Prostate gland (tissue), 2 donors: ENCODE data around the gene INTS14. TPM values are rescaled to one million over a fixed set of nuclear protein-coding genes. Genes with fewer than 3 reads are reported as not detected.

ENCODE experiments used
- DNase-seq: peaks from one replicate; pipeline ENCODE4 v3.0.0-alpha.2; 2019; ENCODE audit warnings: low spot score
- H3K27ac ChIP-seq, 2 donors: fragments of 200-600 bp; sonication (generic); 2 replicates each; pipeline ENCODE4 v1.5.1; 2017 to 2019
- H3K27me3 ChIP-seq: fragments of 200-600 bp; sonication (generic); replicated peaks from 2 replicates; pipeline ENCODE4 v1.5.1; 2019; ENCODE audit not compliant: insufficient read depth
- H3K36me3 ChIP-seq, 2 donors: fragments of 200-600 bp; sonication (generic); 1 replicate in 1 of 2; 2 replicates in 1 of 2; pipeline versions ENCODE4 v1.5.1 to v1.8.1; 2017 to 2019
- H3K4me1 ChIP-seq: fragments of 200-600 bp; sonication (generic); replicated peaks from 2 replicates; pipeline ENCODE4 v1.5.1; 2019
- H3K4me3 ChIP-seq, 2 donors: fragments of 200-600 bp; sonication (generic); 2 replicates each; pipeline ENCODE4 v1.5.1; 2017 to 2019
- H3K9me3 ChIP-seq: fragments of 200-600 bp; sonication (generic); 2 replicates; pipeline ENCODE4 v1.5.1; 2017
- POLR2A ChIP-seq: fragments of 450-650 bp; IDR thresholded peaks from one replicate; pipeline ENCODE4 v1.6.1; 2016; ENCODE audit warnings: antibody characterized with exemption, mild to moderate bottlenecking
- POLR2AphosphoS5 ChIP-seq: sonication (generic); formaldehyde crosslinking; IDR thresholded peaks from one replicate; pipeline ENCODE4 v1.6.1; 2017; ENCODE audit warnings: antibody characterized with exemption
- WGBS: methylation state at CpG from one replicate; pipeline ENCODE4 v1.1.5; 2018; 5-methylcytosine and 5-hydroxymethylcytosine counted together
- intact Hi-C: fragments of 100-400 bp; cut with DNase I; formaldehyde crosslinking; loops from one replicate; pipeline ENCODE4 v1.14.2; 2022
- total RNA-seq, 2 donors: library from RNA; depleted of rRNA; stranded (reverse); fragments of >200 nt; gene quantifications; one replicate each; pipeline ENCODE4 v1.1.0, GENCODE V29; 2016
- TF ChIP-seq, protein P1 (sequence below), 4 experiments: fragments of 200-600 bp in 2 of 4; fragments of 450-650 bp in 2 of 4; sonication (generic) in 2 of 4; IDR thresholded peaks; 1 replicate in 3 of 4; 2 replicates in 1 of 4; pipeline ENCODE4 v1.5.1; 2016 to 2019; ENCODE audit warnings: antibody characterized with exemption in 4 of 4, mild to moderate bottlenecking in 2 of 4, moderate library complexity in 2 of 4

INTS14 gene
- total RNA-seq, 2 donors from 2014 or later = 39.4 to 55.2 TPM

DNA sequence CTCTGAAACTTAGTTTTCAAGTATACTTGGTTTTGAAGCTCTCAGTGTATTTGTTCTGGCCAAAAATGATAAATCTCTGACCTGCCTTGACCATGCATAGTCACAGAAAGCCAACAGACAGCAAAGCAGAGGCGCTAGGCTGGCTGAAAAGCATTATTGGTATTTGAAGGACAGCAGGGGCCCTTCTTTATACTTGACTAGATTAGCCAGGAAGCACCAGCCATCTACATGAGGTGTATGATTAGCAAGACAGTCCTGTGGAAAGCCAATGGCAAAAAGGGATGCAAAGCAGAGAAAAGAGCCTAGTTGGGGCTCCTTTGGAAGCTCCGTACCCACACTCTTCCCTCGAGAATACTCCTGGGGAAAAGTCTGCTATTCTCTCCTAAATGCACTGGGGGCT is 18.6 kb upstream of the INTS14 start:
- Histone ChIP-seq H3K27ac (no peak overlapping the region), H3K4me1 (no peaks in the 10 kb centered on the region), H3K27me3 (no peaks in the 10 kb centered on the region), H3K4me3 (no peak overlapping the region), H3K9me3 (no peaks in the 10 kb centered on the region), H3K36me3 (no peaks in the 10 kb centered on the region)
- WGBS = 83% methylated on average over 3 of the region's 3 CpGs
- no peak for DNase-seq
- intact Hi-C loops = no loop called here
- no peak for TF ChIP-seq POLR2A
- TF ChIP-seq, protein P1, sequence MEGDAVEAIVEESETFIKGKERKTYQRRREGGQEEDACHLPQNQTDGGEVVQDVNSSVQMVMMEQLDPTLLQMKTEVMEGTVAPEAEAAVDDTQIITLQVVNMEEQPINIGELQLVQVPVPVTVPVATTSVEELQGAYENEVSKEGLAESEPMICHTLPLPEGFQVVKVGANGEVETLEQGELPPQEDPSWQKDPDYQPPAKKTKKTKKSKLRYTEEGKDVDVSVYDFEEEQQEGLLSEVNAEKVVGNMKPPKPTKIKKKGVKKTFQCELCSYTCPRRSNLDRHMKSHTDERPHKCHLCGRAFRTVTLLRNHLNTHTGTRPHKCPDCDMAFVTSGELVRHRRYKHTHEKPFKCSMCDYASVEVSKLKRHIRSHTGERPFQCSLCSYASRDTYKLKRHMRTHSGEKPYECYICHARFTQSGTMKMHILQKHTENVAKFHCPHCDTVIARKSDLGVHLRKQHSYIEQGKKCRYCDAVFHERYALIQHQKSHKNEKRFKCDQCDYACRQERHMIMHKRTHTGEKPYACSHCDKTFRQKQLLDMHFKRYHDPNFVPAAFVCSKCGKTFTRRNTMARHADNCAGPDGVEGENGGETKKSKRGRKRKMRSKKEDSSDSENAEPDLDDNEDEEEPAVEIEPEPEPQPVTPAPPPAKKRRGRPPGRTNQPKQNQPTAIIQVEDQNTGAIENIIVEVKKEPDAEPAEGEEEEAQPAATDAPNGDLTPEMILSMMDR (IDR thresholded peaks at IDR 0.05) = no peak
- no peak for TF ChIP-seq POLR2AphosphoS5

DNA sequence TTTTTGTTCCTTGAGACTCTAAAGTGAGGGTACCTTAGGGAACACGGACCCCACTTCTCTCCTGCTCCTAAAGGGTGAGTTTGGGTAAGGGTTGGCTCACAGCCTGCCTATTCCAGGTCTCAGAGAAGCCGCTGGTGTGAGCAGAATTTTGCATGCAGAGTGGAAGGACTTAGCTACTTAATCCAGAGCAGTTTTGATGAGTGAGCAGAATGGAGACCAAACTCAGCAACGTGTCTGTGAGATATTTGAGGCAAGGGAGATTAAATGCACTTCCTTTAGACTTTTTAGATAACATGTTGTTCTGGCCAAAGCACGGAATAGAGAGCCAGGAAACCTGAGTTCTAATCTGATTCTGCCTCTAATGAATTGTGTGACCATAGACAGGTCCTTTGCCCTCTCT is 15.9 kb upstream of the INTS14 start:
- Histone ChIP-seq H3K27me3 (no peaks in the 10 kb centered on the region), H3K27ac (no peak overlapping the region), H3K4me3 (no peak overlapping the region), H3K9me3 (no peaks in the 10 kb centered on the region), H3K36me3 (no peaks in the 10 kb centered on the region), H3K4me1 (no peaks in the 10 kb centered on the region)
- WGBS = 71% methylated on average over 4 of the region's 4 CpGs
- TF ChIP-seq, protein P1 (IDR thresholded peaks at IDR 0.05) = no peak
- no peak for TF ChIP-seq POLR2A
- no peak for TF ChIP-seq POLR2AphosphoS5
- DNase-seq = no peak
- intact Hi-C loops = no loop called here

DNA sequence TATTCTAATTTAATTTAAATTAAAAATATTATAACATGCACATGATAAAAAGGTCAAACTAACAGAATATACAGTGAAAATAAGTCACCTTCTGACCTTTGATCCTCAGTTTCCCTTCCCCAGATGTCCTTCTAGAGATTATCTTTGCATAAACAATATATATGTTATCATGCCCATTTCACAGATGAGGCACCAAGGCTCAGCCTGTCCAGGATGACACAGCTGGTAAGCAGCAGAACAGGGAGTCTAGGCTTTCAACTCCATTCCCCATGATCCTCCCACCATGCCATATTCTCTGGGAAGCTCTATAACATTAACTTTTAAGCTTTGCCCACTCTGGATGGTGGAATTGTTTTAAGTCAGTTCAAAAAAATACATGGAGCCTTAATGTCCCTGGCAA is 12.2 kb upstream of the INTS14 start:
- TF ChIP-seq POLR2AphosphoS5 = no peak
- TF ChIP-seq, protein P1 (IDR thresholded peaks at IDR 0.05) = no peak
- TF ChIP-seq POLR2A = no peak
- H3K36me3 ChIP-seq = no peaks in the 10 kb centered on the region
- no peaks in the 10 kb centered on the region for H3K27me3 ChIP-seq
- no peak overlapping the region for H3K4me3 ChIP-seq
- no peaks in the 10 kb centered on the region for H3K9me3 ChIP-seq
- no peaks in the 10 kb centered on the region for H3K4me1 ChIP-seq
- H3K27ac ChIP-seq = no peak overlapping the region
- intact Hi-C loops = no loop called here
- DNase-seq = no peak

DNA sequence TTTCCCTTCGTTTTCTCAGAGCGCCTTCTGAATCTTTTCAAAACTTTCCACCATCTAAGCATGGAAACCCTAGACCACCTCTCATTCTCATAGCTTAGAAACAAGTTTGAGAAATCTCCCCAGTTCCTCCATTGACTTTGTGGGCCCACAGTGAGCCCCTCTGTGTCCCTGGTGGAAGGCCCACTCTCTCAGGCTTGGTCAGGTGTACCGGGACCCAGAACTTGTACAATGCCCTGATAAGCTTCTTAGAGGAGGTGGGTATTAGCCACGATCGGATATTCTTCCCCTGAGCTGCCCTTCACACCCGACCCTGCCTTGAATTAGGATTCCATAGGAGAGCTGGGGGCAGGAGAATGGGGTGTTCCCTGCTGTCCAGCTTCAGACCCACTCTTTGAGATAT is 10.7 kb upstream of the INTS14 start, which contains the start of gene SLC24A1:
Gene SLC24A1 (plus strand): TSS at position 301 of the 400 bp plus-strand sequence. CDS start 2,143 bp downstream, outside the sequence.
- H3K9me3 ChIP-seq = no peaks in the 10 kb centered on the region
- no peak within 1 kb of the TSS for H3K4me3 ChIP-seq
- no peaks in the 10 kb centered on the region for H3K27me3 ChIP-seq
- no peaks in the 10 kb centered on the region for H3K4me1 ChIP-seq
- intact Hi-C loops = no loop called here
- no peaks in the 10 kb centered on the region for H3K36me3 ChIP-seq
- H3K27ac ChIP-seq = no peak within 1 kb of the TSS
- 92% methylated on average over 6 of the region's 6 CpGs for WGBS
- TF ChIP-seq, protein P1 (IDR thresholded peaks at IDR 0.05) = no peak
- TF ChIP-seq POLR2AphosphoS5 = no peak
- TF ChIP-seq POLR2A = no peak
- no peak for DNase-seq

DNA sequence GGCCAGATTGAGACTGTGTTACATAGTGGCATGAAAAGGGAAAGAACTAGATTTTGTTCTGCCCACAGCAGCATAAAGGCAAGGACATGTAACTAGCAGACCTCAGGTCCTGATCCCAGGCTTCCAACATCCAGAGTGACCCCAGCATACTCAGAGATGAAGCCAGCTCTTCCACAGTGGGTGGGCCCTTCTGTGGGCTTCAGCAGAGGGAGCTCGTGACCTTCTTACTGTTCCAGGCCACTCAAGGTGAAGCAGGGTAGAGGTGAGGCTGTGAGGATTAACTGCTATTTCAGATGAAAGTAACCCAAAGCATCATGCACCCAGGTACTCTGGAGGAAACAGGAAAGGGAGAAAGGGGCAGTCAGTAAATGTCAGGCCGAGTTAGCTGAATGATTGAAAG is 9.9 kb upstream of the INTS14 start:
- H3K4me1 ChIP-seq = no peaks in the 10 kb centered on the region
- no peak overlapping the region for H3K4me3 ChIP-seq
- no peaks in the 10 kb centered on the region for H3K27me3 ChIP-seq
- intact Hi-C loops = no loop called here
- no peaks in the 10 kb centered on the region for H3K36me3 ChIP-seq
- H3K9me3 ChIP-seq = no peaks in the 10 kb centered on the region
- no peak overlapping the region for H3K27ac ChIP-seq
- TF ChIP-seq, protein P1 (IDR thresholded peaks at IDR 0.05) = no peak
- TF ChIP-seq POLR2A = no peak
- TF ChIP-seq POLR2AphosphoS5 = no peak
- 92% methylated on average over 2 of the region's 2 CpGs for WGBS
- DNase-seq = no peak
